ENCODE results near the gene MS4A18.

Gene MS4A18

DNA sequence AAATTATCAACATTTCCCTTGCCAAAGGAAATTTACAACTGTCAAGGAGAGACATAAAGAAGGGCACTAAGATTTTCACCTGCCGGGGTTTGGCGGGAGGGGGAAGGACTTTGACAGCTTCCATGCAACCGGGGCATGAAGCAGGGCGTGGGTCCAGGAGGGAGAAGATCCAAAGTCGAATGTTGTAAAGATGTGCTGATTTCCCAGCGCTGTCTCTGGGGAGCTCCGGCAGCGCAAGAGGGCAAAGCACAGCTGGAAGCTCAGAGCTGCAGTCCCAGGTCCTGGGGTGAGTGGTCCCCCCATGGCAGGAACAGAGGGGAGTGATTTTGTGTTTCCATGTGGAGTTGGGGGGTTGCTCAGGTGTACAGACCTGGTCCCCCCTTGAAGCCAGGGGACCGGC, 60.6 kb downstream of the MS4A18 start, which contains the start of gene MS4A10:
TSS of gene MS4A10 (plus strand) at position 198 of the 400 bp plus-strand sequence. CDS start 5,003 bp downstream, outside the sequence.
- H3K4me3 ChIP-seq (ENCODE audit: low read depth, low read length) = no peak within 1 kb of the TSS
- DNase-seq (ENCODE audit: low read depth) = no peak
- TF ChIP-seq, protein P1, sequence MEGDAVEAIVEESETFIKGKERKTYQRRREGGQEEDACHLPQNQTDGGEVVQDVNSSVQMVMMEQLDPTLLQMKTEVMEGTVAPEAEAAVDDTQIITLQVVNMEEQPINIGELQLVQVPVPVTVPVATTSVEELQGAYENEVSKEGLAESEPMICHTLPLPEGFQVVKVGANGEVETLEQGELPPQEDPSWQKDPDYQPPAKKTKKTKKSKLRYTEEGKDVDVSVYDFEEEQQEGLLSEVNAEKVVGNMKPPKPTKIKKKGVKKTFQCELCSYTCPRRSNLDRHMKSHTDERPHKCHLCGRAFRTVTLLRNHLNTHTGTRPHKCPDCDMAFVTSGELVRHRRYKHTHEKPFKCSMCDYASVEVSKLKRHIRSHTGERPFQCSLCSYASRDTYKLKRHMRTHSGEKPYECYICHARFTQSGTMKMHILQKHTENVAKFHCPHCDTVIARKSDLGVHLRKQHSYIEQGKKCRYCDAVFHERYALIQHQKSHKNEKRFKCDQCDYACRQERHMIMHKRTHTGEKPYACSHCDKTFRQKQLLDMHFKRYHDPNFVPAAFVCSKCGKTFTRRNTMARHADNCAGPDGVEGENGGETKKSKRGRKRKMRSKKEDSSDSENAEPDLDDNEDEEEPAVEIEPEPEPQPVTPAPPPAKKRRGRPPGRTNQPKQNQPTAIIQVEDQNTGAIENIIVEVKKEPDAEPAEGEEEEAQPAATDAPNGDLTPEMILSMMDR (IDR thresholded peaks at IDR 0.05; ENCODE audit: control insufficient read depth, extremely low read depth, insufficient read depth) = no peak

DNA sequence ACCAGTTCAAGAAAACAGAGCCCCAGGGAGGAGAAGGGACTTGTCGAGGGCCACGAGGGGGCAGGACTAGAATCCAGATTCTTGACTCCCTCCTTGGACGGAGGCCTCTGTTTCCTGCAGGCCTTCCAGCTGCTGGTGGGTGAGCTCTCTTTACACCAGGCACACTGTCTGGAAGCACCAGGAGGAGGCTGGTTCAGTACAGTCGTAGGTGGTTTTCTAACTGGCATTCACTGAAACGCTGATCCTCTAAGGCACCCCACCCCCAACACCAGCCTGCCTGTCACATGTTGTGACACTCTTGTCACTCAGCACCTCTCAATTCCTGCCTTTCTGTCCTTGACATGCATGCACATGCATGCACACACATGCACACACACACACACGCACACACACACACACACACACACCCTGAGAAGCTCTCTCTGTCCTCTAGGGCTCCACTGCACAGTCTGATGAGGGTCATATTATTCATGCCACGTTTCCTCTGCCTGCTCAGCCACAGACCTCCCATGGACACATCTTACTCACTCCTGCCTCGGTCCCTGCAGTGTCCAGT, 61.4 kb downstream of the MS4A18 start:
- no peak overlapping the region for H3K4me3 ChIP-seq (ENCODE audit: low read depth, low read length)
- no peak for DNase-seq (ENCODE audit: low read depth)
- TF ChIP-seq, protein P1 (IDR thresholded peaks at IDR 0.05; ENCODE audit: control insufficient read depth, extremely low read depth, insufficient read depth) = no peak

DNA sequence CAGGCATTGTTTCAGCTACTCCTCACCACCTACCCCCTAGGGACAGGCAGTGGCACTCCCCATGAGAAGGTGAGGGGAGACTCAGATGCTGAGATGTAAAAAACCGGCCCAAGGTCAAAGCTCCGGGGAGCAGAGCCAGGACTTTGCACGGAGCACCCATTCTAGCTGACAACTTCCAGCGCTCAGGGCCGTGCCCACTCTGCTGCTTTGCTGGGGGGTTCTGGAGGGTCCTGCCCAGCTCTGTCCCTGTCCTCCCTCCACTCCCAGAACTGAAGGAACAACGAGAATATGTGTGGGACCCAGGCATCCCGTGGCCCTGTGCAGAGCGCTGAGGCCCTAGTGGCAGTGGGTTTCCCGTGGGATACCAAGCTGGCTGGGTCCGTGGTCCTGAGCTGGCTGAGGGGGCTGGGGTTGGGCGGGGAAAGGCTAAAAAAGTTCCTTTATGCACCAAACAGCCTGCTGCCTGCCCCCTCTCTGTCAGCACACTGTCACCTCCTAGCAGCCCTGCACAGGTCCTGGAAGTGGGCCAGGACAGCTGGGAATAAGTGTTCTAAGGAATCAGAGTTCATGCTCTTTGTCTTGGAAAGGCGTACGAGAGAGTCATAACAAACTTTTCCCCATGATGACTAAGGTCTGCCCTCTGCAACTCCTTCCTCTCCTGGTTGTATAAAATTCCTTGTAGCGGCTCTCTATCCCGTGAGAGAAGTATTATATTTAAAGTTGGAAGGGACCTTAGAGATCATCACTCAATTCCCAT, 62.5 kb downstream of the MS4A18 start:
- DNase-seq (ENCODE audit: low read depth) = no peak
- TF ChIP-seq, protein P1 (IDR thresholded peaks at IDR 0.05; ENCODE audit: control insufficient read depth, extremely low read depth, insufficient read depth) = no peak
- H3K4me3 ChIP-seq (ENCODE audit: low read depth, low read length) = no peak overlapping the region

DNA sequence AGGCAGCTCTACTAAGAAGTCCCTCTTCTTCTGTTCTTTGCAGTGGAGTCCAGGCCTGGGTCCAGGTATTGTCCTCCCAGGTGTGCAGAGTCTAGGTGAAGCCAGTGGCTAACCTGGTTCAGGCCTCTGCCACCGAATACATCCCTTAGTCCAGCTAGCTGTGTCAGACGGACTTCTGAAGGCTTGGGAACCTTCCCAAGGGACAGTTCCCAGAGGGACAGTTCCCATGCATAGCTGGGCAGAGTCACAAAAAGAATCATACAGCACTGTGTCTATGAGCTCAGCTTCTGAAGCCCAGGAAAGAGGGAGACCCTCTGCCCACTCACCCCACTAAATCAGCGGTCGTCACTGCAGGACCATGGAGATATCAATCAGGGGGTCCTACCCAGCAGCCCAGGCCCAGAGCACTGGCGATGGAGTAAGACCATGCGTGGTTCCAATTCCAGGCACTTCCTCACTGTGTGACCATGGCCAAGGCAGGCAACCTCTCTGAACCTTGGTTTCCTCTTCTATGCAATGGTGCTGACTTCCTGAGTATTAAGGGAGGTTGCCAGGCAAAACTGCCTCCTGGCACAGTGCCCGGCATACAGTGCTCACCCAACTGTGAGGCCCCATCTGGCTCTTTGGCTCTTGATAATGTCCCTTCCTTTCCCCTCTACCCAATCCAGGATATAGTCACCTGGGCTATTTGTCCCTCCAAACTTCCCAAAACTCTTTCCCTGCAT, 64.0 kb downstream of the MS4A18 start:
- no peak for DNase-seq (ENCODE audit: low read depth)
- TF ChIP-seq, protein P1 (IDR thresholded peaks at IDR 0.05; ENCODE audit: control insufficient read depth, extremely low read depth, insufficient read depth) = no peak
- H3K4me3 ChIP-seq (ENCODE audit: low read depth, low read length) = no peak overlapping the region

DNA sequence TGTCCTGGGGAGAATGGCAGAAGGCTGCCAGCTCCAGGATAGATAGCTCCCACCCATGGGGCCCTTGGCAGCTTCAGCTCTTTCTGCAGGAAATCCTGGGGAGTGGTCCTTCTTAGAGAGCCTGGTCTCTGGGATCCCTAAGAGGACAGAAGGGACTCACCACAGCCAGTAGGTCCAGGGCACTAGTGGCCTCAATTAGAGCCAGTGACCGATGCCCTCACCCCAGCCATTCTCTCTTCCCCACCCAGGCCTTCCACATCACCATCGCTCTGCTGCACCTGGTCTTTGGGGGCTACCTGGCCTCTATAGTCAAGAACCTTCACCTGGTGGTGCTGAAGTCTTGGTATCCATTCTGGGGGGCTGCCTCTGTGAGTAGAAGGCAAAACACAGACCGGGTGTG, 66.2 kb downstream of the MS4A18 start:
- TF ChIP-seq, protein P1 (IDR thresholded peaks at IDR 0.05; ENCODE audit: control insufficient read depth, extremely low read depth, insufficient read depth) = no peak

DNA sequence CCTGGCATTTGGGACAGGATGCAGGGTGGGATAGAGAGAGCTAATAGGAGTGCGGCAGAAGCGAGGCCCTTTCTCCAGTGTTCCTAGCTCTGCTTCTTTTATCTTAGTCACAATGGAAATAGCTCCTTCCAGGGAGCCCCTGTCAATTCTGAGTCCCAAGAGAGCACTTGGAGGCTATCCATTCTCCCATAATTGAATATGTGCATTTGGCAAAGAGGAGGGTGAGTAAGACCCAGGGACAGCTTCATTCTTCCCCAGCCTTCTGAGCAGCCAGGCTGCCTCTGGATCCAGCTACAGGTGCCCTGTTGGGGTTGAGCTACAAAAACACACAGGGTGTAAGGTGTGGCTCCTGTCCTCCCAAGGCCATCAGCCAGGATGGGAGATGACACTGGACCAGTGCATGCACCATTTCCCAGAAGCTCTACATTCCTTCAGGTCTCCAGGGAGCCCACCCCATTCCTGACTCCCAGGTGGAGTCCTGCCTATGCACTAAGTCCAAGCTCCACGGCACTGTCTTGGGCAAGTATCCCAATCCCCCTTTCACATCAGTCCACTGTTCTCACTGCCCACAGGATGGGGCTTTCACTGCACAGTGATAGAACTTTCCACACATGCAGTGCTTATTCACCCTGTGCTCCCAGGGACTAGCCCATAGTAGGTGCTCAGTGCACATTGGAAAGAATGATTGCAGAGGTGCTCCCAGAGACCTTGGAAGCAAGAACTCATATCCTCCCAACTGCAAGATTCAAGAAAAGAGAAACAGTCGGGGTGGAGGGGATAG, 66.8 kb downstream of the MS4A18 start:
- H3K4me3 ChIP-seq (ENCODE audit: low read depth, low read length) = no peak overlapping the region
- no peak for DNase-seq (ENCODE audit: low read depth)
- TF ChIP-seq, protein P1 (IDR thresholded peaks at IDR 0.05; ENCODE audit: control insufficient read depth, extremely low read depth, insufficient read depth) = no peak

More for the DNA sequence above, 66.2 kb downstream of the MS4A18 start:
- no peak overlapping the region for H3K4me3 ChIP-seq (ENCODE audit: low read depth, low read length)
- DNase-seq (ENCODE audit: low read depth) = no peak
